Measurements from ENCODE around the gene GLRX.

GLRX gene, protein sequence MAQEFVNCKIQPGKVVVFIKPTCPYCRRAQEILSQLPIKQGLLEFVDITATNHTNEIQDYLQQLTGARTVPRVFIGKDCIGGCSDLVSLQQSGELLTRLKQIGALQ

DNA sequence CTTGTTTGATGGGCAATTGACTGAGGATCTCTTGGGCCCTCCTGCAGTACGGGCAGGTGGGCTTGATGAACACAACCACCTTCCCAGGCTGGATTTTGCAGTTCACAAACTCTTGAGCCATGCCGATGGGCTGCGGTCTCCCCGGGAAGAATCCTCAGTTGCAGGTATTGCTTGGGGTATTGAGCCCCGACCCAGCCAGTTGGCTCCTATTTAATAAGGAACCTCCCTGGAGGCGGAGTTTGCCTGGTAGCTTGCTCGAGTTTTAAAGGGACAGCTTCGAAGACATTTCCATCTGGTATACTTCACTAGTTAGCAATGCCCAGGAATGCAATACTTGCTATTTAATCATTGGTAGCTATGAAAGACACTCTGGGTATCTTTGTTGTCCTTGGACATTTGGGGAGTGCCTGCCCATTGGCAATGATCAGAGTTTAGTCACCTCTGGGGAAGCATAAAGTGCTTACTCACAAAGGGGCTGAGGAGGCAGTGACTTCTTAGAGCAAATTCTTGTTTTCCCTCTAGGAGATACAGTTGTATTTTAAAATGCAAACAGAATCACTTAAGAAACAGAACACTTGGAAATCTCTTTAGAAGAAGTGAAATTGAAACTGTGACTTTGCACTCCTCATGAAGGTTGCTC is at the start of gene GLRX:
Gene GLRX (minus strand): TSS at position 185 of the 640 bp plus-strand sequence. CDS start 64 bp downstream, at position 121.
- DNase-seq (ENCODE audit: low read depth in 2 of 2) = peak in 1 of 2 experiments; percentile 54

DNA sequence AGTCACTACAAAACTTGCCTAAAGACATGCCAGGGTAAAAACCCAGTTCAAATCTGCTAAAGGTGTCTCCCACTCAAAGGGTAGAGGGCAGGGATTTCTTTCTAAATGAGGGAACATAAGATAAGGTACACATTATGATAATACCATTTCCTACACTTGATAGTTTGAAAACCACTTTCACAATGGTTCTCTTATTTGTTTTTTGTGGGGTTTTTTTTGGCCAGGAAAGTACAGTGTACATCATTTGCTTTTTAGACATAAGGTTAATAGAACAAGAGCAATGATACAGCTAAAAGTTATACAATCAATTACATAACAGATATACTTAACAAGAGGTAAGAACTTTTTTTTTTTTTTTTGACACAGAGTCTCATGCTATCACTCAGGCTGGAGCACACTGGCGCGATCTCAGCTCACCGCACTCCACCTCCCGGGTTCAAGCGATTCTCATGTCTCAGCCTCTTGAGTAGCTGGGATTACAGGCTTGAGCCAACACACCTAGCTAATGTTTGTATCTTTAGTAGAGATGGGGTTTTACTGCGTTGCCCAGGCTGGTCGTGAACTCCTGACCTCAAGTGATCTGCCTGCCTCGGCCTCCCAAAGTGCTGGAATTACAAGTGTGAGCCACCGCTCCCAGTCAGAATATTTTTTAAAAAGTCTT is 48.8 kb upstream of the GLRX start:
- no peak for DNase-seq (ENCODE audit: low read depth in 2 of 2)

DNA sequence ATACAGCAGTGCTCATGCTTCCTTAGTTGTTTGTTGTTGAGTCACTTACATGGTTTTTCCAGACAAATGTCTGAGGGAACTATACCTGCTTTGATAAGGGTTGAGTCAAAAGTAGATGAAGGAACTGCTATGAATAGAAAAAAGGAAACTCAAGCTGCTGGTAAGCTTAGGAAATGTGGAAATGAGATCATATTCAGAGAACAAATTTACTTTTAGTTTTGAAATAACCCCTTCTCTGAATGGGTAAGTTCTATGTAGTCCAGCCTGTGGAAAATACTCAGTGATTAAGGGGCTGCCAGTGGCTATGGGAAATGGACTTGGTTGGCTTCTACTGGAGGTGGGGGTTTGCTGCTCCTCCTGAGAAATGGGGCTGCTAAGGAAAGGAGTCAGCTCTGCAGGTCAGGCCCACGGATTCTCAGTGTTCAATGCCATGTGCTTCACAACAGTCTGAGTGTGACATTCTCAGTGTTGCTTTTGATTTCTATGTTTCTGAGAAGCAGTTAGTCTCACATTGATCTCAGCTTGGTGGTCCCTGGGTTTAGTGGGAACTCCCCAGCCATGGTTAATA is 47.7 kb upstream of the GLRX start:
- DNase-seq (ENCODE audit: low read depth in 2 of 2) = peak; percentile 44 to 45

DNA sequence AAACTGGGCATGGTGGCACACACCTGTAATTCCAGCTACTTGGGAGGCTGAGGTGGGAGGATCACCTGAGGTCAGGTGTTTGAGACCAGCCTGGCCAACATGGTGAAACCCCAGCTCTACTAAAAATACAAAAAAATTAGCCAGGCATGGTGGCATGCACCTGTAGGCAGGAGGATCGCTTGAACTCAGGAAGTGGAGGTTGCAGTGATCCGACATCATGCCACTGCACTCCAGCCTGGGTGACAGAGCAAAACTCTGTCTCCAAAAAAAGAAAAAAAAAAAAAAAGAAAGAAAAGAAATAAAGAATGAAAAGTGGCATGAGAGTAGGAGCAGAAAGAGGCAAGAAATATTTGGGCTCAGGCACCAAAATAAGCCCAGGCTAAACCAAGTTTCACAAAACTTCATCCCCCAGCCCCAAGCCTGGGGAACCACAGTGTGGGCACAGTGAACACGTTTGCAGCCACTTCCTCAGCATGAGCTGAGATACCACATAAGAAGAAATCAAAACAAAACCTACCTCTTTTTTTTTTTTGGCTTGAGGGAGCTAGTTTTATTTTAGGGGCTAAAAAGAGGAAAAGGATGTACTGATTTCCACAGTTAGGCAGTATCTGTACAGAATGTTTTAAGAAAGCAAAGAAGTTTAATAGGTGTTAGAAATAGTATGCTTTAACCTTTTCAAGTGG is 46.8 kb upstream of the GLRX start:
- DNase-seq (ENCODE audit: low read depth in 2 of 2) = peak in 1 of 2 experiments; percentile 49

DNA sequence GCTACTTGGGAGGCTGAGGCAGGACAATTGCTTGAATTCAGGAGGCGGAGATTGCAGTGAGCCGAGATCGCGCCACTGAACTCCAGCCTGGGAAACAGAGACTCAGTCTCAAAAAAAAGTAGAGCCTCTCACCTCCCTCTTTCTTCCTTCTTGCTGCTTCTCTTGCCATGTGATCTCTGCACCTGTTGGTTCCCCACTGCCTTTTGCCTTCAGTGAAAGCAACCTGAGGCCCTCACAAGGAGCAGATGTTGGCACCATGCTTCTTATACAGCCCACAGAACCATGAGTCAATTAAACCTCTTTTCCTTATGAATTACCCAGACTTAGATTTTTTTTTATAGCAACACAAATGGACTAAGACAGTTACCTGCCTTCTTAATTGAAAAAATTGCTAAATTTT is 45.6 kb upstream of the GLRX start:
- DNase-seq (ENCODE audit: low read depth in 2 of 2) = no peak

DNA sequence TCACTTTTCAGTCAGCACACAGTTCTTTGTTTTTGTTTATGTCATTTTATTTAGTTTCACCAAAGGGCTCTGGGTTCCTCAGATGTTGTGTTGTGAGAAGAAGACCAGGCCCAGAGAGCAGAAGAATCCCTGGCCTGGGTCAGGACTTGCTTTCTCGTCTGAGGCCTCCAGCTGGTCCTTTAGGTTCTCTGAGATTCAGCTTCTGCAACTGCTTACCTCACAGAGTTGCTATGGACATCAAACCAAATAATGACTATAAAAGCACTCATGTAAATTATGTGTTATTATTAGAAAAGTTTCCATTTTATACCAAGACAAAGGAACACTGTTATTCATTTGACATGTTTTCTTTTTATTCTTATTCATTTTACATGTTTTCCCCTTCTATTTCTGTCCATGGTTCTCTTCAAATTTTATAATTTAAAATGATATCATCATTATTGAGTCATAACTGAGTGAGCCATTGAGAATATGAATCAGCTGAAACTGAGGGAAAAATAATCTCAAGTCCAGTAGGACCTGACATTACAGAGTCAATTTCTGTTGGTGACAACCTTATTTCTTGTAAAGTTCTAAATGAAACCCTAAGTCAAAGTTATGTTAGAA is 44.0 kb upstream of the GLRX start:
- no peak for DNase-seq (ENCODE audit: low read depth in 2 of 2)

DNA sequence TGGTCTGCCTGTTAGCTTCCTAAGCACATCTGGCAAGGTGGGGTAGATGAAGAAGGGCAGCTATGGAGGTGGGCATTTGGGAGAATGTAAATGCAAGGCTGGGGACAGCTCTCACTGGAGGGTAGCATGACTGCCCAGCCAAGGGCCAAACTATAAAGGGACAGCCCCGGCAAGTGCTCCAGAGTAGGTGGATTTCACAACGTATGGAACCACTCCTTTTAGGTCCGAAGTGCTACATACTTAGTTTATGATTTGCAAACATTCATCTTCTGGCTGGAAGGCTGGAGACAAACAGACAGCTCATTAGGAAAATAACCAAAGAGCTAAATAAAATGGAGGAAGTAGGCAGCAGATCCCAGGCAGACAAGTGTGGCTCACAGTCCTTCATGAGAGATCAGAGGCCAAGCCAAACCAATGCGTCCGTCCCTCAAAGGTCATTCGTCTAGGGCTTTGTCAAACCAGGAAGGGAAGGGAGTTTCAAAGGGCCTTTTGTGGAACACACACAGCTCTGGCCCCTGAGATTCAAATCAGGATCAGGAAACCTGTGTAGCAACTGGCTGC is 42.5 kb upstream of the GLRX start:
- no peak for DNase-seq (ENCODE audit: low read depth in 2 of 2)

DNA sequence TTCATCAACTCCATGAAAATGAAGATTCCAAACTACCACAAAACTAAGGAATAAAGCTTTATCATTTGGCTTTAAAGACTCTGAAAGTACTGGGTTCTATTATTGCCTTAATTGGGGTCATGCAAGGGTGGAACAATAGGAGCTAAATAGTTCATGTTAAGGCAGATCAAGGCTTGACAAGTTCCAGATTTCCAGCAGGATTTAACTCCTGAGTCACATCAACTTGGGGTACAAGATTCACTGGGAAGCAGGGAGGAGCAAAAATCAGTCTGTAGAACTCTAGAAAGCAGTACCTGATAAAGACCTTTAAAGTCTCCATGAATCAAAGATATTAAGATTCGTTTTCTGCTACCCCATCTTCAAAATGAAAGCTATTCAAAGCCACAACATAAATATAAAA is 41.9 kb upstream of the GLRX start:
- no peak for DNase-seq (ENCODE audit: low read depth in 2 of 2)

DNA sequence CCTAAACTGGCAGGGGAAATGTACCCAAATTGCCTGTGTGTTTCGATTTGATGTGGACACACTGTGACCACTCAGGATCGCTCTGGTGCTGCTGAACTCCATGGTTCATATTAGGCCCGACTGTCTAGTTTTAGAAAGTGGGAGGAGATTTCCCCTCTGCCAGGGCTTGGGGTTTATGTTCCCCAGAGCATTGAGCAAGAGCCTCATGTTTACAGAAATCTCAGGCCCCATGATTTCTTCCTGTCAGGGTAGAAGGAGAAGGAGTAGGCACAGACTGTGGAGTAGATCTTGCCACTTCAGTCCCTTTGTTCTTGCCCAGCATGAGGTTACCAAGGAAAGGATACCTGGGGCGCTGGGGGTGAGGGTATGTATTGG is 40.8 kb upstream of the GLRX start:
- no peak for DNase-seq (ENCODE audit: low read depth in 2 of 2)

DNA sequence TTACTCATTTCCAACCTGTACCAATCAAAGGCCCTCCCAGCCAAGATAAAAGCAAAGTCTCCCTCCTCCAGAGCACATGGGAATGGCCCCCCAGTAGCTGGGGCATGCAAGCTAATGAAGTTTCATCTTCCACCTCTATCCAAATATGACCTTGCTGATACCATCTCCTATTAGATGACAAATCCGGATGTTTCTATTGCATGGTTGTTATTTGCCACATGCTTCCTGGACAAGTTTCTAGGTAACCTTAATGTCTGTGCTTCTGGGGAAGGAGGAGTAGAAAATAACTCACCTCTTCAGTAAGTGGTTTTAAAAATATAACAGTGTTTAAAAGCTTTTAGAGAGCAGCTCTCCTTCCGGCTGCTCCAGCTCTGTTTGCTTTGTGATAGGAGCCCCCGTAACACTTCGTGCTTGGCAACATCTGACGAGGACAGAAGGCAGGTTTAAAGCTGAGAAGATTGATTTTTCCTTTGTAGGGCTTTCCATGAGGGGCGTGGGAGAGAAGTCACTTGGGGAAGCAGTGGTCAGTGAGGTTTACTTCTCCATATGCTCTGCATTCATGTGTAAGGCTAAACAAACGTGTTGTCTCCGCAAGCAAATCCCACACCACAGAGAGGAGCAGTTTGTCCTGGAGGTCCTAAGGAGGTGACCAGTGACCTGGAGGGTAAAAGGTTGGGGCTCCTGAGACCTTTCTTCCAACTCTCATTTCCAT is 40.3 kb upstream of the GLRX start:
- no peak for DNase-seq (ENCODE audit: low read depth in 2 of 2)

DNA sequence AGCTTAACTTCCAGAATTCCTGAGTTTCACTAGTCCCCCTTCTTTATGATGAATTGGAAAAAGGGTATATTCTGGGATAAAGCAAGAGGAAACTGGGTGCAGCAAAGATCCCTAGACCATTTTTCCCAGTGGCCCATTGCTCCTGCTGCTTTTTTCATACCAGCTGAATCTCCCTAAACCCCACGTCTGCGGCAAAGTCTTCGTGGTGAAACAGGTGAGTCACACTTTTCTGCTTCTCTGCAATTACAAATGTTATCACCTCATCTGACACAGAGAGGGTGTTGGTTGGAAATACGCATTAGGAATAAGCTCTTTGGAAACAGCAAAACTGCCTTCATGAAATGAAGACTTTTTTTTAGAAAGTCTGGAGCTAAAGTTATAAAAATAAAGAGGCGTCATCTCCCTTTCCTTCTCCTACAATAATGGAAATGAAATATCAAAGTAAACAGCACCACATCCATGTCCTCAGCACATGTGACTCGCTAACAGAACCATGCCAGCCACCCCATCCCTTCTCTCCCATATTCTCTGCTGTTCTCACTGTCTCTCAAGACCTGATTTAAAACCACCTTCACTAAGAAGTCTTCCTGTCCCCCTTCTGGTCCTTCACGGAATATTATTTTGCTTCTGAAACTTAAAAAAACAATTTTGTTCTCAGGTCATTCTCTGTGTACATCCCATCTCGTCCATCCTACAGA is 39.5 kb upstream of the GLRX start:
- no peak for DNase-seq (ENCODE audit: low read depth in 2 of 2)

DNA sequence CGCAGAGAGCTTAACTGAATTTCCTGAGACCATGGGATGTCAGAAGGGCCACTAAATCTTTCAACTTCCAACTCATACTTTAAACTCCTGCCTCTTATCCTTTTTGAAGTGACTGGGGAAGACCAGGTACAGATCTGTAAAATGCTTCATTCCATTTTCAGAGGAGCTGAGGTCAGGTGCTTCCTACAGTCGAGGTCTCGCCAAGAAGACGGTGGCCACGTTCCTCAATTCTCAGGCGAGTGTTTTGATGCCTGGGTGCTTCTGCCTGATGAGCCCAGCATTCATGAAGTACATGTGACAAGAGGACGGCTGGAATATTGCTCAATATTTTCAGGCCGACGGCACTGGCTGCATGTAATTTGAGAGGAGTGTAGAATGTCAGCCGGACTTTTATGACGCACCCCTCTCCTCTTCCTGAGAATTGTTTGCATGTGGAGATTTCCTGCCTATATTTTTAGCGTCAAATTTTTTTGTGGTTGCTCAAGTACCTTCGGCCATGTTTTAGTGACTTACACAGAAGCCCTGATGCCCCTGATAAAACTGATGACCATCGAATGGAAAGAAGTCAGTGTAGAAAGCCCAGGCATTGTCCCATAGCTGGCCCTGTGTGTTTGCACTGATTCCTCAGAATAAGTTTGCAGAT is 38.8 kb upstream of the GLRX start:
- DNase-seq (ENCODE audit: low read depth in 2 of 2) = no peak

DNA sequence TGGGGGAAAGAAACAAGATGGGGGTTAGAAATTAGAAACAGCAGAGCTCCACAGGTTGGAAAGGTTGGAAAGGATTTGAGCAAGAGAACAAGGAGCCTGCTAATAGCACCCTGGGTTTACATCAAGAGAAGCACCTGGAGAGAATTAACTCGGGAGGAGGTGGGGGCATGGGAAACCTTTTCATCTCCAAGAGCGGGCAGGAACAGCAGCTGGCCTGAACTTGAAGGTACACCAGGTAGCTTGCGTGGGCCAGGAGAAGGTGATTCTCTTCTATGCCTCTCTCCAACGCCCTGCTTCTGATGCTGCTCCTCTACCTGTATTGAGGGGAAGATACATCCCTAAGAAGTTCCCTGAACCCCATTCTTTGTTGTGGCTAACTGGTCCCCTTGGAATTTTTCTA is 37.1 kb upstream of the GLRX start:
- DNase-seq (ENCODE audit: low read depth in 2 of 2) = no peak

DNA sequence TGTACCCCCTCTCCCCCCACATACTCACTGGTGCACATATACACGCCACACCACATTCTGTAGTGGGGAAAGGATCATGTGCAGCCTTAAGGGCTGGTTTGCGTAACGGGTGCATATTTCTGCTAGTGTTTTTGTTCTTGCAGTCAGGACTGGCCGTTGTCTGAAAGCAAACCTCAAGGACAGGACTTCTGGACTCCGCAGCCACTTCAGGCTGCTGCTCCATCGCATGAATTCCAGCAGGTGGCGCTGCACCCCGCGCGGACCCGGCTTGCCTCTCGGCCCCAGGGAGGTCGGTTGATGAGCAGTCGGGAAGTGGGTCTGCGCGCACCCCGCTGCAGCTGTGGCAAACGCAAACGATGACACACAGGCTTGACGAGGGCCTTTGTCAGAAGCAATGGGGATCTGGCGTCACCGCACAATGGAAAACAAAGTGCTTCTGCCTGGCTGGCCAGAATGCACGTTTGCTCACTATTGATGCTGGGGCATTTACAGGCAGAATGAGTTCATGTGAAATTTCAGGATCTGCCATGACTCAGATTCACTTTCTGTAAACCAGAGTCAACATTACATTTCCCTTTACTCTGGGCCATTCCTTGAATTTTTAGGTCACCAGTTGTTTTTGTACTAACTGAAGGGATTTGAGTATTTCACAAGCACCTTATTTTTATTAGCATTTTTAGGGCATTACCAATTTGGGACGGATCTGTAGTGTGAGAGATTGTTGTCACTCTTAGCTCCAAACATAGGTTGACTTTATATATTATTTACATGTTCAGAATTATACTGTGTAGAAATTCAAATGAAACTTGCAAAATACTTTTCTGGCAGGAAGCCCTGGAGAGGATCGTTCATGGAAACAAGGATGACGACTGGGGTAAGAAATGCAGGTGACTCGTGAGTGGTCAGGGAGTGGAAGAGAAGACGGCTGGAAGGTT is 36.4 kb upstream of the GLRX start:
- peak; percentile 89 to 90 for DNase-seq (ENCODE audit: low read depth in 2 of 2)

DNA sequence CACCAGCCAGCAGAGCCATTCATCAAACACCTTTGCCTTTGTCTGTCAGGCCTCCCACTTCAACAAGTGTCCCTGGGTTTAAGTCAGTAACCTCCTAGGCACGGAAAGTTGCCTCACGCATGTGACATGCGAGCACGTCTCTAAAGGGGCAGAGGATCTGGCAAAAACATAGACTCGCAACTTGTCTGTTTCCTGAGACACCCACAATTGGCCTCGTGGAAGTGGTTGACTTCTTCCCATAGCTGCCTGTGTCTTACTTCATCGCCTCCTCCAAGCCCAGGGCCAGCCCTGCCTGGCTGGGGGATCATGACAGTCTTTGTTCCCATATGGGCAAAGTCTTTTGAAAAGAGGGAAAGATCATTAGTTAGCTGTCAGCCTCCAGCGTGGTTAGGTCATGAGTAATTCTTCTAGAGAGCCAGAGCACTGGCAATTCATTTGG is 35.5 kb upstream of the GLRX start:
- no peak for DNase-seq (ENCODE audit: low read depth in 2 of 2)

DNA sequence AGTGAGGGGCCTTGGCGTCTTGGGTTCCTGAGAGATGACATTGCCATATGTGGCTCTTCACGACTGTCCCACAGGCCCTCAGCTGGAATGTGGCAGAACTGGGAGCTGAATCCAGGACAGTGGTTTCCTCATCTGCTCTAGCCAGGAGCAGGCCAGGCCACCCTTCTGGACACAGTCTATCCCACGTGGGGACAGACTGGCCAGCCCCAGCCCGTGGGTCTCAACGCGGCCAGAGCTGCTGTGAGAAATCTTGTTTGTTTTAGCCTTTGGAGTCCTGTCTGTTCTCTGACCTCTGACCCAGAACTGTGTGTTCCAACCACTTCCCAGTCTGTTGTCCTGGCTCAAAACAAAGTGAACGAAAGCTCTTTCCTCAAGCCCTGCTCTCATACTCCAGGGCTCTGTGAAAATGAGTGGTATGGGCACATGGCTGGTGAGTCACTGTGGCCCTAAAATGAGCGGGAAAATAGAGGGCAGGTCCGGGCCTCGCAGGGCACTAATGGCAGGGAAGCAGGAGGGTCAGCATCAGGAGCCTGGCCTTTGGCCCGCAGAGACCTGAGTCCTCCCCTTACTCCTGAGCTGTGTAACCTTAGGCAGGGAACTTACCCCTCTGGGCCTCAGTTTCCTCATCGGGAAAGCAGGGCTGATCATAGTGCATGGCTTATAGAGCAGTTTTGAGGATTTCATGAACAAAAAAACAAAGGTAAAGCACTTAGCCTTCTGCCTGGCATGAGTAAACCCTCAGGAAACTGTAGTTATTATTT is 34.8 kb upstream of the GLRX start:
- no peak for DNase-seq (ENCODE audit: low read depth in 2 of 2)

DNA sequence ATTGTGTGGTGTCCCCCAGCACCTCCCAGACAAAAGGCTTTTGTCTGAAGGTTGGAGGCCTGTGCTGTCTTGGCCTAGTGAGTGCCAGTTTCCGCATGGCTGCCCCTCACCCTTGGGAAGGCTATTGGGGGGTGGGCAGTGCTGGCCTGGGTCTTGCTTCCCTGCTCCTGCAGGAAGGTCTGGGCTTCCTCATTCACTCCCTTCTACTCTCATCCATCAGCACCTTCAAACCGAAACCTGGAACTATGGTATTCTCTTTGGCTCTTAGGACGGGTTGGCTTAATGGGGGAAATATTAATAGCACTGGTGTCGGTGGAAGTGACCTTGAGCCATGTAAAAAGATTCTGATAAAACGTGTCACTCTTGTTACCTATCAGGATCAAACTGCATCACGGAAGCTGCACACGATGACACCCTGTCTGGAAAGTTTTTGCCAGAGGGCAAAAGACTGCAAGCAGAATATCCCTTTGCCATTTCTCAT is 34.0 kb upstream of the GLRX start:
- no peak for DNase-seq (ENCODE audit: low read depth in 2 of 2)

DNA sequence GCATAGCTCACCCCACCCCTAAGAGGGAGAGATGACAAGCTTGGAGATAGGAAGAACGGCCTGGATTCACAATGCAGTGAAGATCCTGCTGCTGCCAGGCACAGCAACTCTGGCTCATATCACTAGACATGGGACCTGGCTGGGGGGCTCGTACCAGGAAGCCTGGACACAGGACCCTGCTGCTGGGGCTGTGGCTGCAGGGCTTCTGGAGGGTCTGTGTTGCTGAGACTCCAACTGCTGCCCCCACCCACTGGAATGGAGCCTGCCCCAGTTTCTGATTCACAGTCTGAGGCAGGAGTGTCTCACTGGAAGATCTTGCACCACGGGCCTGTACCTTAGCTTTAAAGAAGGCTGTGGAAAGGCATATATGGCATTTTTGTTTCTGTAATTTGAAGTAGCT is 31.0 kb upstream of the GLRX start:
- no peak for DNase-seq (ENCODE audit: low read depth in 2 of 2)
